Jurkat, Clone E6-1 (cell line): Measurements from ENCODE around the gene NKD1.

Source experiments
- DNase-seq: peaks from one replicate; pipeline ENCODE4 v3.0.0-alpha.2; 2011; ENCODE audit warnings: low read depth, low spot score
- H3K4me3 ChIP-seq: 2 replicates; pipeline ENCODE4 v1.5.1; 2011; ENCODE audit warnings: mild to moderate bottlenecking, low read length, control low read depth, moderate library complexity

NKD1 gene

DNA sequence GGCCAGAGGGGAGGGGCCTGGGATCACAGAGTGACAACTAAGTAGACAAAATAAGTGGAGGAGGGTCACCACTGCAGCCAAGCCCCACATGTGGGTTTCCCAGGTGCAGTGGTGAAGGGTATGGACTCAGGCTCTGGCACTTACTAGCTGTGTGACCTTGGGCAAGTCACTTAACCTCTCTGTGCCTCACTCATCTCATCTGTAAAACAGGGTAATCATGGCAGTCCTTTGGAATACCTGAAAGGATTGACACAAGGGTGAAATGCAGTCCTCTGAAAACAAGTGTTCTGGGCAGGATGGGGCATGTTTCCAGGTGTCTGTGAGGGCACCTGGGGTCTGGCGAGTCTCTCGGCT, 55.8 kb downstream of the NKD1 start:
- no peak for DNase-seq
- H3K4me3 ChIP-seq: no peak overlapping the region

DNA sequence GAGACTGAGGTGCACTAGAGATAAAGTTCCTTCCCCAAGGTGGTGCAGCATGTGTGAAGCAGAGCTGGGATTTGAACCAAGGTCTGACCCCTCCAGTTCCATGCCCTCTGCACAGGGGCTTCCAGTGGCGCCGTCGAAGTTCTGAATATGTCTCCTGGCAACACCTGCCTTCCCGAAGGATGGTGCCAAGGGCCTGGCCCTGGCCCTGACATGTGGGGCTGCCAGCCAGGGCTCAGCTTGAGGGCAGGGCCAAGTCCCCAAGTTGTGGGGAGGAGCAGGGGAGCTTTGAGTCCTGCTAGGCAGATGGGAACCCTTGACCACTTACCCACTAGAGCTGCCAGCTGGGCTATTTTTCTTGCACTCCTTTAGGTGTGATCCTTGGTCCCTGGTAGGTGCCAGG, 56.4 kb downstream of the NKD1 start:
- DNase-seq: no peak
- no peak overlapping the region for H3K4me3 ChIP-seq

DNA sequence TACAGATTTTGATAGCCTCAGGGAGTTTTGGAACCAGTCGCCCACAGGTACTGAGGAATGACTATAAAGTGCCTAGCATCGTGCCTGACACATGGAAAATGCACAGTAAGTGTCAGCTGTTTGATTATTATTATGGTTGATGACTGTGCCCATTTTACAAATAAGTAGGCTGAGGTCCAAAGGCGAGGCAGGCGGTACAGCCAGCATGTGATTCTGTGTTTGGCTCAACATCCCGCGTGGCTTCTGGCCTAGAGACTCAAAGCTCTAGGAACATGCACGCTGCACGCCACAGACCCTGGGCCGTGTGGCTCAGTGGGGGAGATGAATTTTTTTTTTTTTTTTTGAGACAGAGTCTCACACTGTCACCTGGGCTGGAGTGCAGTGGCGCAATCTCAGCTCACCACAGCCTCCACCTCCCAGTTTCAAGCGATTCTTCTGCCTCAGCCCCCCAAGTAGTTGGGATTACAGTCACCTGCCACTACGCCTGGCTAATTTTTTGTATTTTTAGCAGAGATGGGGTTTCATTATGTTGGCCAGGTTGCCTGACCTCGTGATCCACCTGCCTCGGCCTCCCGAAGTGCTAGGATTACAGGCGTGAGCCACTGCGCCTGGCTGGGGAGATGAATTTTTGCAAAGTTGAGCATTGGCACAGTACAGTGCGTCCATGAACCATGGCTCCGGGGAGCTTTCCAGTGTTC, 57.7 kb downstream of the NKD1 start:
- no peak for DNase-seq
- no peak overlapping the region for H3K4me3 ChIP-seq

DNA sequence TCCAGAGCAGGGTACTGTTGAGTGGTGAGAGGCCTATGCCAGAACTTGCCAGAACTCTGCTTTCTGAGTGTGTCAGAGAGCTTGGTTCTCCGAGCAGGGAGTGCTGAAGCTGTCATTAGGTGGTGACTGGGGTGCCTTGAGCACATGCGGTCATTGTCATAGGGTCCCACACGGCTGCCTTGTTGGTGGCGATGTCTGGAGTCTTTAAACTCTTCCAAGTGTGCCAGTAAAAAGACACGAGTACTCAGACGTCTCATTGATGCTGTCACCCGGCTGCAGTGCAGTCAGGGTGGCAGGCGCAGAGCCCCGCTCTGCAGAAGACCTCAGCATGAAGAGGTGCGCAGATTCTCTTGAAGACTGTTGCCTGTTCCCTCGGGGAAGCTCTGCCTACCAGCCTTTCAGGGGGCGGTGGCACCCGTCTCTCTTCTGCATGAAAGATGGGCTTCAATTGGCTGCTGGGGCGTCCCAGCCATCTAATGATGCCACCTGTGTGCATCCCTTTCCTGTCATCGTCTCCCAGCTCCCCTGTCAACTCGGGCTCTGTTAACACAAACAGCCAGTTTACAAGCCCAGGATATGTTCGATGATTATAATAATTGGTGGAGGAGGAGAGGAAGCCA, 58.3 kb downstream of the NKD1 start:
- H3K4me3 ChIP-seq: no peak overlapping the region
- DNase-seq: no peak

DNA sequence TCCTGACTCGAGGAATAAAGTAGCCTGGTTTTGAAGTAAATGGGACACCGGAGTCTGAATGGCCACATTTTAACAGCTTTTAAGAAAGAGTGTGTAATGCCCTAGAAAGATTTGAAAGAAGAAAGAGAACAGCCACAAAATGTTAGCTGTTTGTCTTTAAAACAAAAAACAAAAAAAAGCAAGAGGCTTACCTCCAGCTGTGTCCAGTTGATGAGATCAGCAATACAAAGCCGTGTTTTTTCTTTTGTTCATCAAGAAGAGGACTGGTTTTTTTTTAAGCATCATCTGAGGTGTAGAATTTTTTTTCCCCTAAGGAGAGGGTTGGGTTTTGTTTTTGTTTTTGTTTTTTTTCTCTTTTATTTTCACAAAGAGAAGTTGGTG, 58.8 kb downstream of the NKD1 start:
- H3K4me3 ChIP-seq: no peak overlapping the region
- no peak for DNase-seq

DNA sequence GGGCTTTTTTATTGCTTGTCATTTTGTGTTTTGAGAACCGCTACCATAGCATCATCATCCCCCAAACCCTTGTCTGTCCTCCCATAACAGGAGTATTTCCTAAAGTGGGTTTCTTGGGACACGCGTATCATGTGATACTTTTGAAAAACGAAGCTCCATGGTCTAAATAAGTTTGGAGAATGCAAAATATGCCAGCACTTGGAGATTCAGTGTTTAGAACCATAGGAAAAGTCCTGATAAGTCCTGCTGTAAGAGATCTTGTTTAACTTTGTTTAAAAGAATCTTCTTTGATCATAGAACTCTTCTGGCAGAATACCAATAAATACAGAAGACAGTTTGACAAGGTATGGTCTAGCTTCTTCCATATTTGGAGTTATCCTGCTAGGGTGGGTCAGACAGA, 59.3 kb downstream of the NKD1 start:
- no peak overlapping the region for H3K4me3 ChIP-seq
- no peak for DNase-seq

DNA sequence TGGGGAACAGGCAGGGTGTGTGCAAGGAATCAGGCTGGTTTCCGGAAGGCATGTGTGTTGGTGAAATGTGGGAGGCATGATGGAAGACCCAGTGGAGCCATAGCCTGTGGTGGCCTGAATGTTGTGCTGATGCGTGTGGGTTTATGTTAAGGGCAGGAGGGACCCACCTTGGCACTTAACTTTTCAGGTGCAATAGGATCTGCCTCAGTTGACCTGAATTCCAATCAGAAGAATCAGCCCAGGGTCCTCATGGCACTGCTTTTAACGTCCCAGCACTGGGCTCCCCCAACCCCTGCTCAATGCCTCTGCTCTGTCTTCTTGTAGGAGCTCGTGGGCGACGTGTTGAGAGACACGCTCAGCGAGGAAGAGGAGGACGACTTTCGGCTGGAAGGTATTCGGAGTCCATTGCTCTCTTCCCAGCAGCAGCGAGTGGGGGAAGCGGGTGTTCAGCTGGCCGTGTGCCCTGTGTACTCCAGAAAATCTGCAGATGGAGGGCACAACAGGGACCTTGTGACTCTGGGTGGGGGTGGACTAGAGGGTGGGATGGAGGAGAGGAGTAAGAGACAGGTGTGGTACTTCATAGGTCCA, 59.9 kb downstream of the NKD1 start:
- H3K4me3 ChIP-seq: no peak overlapping the region

DNA sequence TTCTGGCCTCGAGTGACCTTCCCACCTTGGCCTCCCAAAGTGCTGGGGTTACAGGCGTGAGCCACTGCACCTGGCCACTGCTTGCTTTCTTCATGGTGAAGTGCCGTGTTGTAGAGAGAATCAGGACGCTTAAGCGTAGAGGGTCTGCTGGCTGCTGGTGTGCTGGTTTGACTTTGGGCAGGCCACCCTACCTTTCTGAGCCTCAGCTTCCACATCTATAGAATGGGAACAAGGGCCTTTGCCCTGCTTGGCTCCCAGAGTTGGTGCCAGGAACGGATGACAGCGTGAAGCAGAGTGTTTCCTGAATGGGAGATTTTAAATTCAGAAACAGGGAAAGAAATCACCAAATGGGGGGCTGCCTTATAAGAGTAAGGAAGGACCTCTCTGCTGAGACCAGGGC, 60.9 kb downstream of the NKD1 start:
- no peak for DNase-seq

More for the DNA sequence above, 59.9 kb downstream of the NKD1 start:
- DNase-seq: no peak

DNA sequence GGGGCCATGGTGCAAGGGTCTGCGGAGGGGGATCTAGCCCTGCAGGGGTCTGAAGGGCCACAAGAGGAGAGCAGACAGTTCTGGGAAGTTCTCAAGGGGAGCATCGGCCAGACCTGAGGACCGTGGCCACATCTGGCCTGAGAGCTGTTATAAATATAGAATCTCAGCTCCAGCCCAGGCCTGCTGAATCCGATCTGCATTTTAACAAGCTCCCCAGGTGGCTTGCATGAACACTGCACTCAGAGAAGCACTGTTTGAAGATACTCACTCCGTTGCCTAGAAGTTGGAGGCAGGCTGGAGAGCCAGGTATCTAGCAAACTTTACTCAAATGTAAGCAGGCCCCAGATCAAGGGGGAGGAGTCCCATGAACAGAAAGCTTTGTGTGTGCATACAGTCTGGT, 61.3 kb downstream of the NKD1 start:
- H3K4me3 ChIP-seq: no peak overlapping the region
- no peak for DNase-seq

More for the DNA sequence above, 60.9 kb downstream of the NKD1 start:
- H3K4me3 ChIP-seq: no peak overlapping the region

DNA sequence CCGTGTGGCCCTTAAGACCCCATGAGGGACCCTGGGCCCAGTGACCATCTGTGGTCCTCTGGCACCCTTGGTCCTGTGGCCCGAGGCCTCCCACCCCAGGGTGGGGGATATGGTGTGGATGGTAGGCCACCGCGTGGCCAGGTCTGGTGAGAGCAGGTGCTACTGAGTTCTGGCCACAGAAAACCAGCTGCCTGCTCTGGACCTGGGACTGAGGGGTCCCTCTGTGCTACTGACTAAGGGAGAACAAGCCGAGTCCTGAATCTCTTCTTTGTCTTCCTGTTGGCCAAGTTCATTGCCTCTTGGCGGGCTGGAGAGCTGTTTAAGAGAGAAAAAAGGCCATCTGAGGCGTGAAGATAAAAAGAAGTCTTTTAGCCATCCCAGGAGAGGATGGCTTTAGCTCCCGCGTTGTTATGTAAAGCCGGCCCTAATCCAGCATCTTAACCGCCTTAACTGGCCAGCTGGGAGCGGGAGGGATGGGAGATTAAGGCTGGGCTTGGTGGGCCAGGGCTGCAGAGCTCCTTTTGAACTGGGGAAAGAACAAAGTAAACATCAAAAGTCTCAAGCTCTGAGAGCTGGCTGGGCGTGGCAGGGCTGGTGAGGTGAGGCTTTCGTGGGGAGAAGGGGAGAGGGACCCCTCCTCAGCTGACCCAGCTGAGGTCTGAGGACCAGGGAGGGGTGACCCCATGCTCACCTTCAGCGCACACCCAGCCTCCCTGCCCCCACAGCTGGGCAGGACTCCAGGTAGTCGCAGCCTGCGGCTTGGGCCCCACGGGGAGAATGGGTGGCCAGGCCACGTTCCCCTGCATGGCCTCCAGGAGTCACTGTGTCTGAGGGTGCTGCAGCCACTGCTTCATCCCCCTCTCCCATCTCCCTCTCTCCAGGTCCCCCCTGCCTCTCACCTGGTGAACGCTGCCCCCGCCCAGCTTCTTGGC, 62.4 kb downstream of the NKD1 start:
- H3K4me3 ChIP-seq: no peak overlapping the region
- no peak for DNase-seq

DNA sequence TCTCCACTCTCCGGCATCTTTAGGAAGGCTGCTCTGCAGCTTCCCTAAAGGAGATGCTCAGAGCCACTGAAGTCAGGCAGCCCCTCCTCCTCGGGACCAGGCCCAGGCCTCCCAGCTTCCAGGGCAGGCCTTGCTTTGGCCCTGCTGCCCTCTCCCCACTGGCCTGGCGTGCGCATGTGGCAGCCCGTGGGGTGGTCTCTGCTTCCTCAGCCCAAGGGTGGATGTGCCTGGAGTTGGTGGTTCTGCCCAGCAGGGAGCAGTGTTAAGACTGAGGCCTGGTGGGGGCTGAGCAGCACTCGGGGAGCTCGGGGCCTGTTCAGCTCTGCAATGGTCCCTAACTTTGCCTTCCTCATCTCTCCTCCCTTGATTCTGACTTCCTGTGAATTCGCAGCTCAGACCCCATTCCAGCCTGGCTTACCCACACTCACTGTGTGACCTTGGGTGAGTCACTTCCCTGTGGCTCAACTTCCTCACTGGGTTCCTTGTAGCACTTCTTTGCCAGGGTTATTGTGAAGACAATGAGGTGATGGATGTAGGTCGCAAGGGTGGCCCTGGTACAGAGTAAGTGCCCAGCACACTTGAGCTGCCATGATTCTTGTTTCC, 63.2 kb downstream of the NKD1 start:
- DNase-seq: no peak
- no peak overlapping the region for H3K4me3 ChIP-seq

DNA sequence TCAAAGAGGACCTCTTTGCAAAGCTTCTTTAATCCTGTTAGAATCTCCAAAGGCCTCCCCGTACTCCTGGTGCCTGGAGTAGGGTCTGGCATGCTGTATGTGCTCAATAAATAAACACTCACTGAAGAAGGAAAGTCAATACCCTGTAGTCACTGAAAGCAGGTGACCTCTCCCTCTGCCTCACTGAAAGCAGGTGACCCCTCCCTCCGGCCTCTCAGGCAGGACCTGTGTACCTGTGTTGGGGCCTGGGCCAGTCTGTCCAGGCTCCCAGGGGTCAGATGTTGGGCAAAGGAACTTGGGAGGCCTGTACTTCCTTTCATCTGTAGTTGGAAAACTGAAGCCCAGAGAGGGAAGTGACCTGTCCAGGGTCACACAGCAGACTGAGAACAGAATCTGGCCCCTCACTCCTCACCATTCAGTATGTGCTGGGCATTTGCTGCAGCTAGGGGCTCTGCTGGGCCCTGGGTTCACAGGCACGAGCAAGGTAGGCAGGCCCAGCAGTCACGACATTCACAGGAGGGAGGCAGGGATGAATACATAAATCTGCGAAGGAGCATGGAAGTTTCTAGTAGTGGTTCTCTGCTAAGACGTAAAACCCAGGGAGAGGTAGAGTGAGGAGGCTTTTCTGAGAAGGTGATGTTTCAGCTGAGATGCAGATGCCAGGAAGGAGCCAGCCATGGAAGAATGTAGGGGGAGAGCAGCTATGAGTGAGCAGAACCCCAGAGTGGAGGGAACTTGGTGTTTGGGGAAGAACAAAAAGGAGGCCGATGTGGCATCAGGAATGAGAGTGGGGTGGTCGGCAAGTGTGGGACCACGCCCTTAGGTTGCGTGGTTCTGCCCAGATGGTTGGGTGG, 64.0 kb downstream of the NKD1 start:
- DNase-seq: no peak
- no peak overlapping the region for H3K4me3 ChIP-seq

DNA sequence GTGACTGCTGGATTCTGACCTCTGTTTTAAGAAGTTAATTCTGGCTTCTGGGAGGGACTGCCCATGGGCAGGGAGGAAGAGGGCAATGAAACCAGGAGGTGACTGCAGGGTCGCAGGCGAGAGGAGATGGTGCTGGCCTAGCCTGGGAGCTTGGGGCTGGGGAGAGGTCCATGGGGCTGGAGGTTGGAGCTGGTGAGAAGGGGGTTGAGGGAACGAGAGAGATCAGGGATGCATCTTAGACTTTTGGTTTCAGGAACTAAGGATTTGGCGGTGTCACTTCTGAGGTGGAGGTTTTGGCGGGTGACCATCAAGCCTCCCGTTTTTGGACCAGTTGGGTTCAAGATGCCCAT, 64.6 kb downstream of the NKD1 start:
- H3K4me3 ChIP-seq: no peak overlapping the region
- DNase-seq: no peak

DNA sequence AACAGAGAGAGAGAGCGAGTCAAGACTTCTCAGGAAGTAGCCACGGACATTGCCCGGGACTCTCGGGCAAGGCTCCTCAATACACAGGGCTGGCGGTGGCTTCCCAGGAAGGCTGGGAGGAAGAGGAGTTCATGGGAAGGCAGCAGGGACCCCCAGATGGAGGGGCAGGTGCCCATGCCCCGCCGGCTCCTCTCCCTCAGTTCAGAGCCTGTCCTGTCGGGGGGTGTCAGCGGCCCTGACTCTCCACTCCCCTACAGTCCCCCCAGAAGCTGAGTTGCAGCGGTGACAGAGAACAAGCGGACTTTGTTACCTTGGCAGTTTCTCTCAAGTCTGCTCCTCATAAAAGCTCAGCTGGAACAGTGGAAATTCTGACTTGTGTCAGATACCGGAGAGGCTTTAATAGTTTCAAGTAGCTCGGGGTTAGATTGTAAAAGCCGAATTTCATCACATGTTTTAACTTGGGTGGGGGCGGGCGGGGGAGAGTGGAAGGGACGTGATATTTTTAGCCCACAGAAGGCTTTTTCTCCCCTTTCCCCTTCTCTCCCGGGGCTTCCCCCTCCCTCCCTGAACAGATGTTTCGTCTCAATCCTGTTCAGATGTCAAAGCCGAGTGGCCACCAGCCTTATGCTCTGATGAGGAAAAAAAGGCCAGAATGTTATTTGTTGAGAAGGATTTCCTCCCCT, 65.2 kb downstream of the NKD1 start:
- H3K4me3 ChIP-seq: no peak overlapping the region
- DNase-seq: no peak

DNA sequence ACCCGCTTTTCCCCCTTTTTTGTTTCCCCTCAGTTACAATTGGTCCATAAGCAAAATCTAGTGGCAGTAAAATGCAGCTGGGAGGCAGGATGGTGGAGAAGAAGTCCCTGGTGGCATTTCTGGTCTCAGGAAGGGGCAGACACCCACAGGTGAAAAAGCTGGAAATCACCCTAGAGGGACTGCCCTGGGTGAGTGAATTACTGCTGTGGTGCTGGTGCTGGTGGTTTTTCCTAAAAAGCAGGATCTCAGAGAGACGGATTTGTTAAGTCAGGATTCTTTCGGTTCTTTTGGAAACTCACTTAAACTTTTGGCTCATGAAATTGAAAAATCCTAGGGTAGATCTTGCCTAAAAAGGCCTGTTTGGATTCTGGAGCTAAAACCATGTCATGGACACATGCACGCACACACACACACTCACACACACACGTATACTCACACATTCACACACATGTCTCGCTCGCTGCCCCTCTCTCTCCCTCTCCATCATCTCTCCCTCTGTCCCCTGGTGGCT, 65.8 kb downstream of the NKD1 start:
- H3K4me3 ChIP-seq: no peak overlapping the region
- DNase-seq: no peak

DNA sequence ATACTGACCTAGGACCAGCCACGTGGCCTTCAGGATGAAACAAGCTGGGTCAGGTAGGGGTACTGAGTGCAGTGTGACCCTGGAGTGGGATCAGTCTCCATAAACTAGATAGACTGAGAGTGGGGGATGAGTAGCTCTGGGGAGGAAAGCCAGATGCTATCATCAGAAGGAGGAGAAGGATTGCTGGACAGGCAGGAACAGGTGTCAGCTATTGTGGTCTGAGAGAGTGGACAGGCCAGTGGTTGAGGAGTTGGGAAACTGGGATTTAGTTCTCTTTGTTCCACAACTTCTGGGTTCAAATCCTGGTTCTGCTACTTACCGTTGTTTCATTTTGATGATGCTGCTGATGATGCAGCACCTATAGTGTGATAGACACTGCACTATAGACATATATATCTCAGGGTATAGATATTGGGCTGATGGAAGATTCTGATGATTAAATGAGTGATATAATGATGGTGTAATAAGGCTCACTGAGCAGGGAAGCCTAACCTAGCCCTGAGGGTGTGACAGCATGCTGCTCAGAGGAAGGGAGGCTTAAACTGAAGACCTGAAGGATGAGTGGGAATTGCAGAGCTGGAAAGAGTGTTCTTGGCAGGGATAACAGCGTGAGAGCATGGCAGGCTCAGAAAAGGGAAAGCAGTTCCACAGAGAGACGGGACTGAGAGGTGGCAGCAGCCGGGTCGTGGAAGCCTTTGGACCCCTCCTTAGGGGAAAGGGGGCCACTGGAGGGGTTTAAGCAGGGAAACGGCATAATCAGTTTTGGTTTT, 66.9 kb downstream of the NKD1 start:
- no peak overlapping the region for H3K4me3 ChIP-seq
- no peak for DNase-seq

DNA sequence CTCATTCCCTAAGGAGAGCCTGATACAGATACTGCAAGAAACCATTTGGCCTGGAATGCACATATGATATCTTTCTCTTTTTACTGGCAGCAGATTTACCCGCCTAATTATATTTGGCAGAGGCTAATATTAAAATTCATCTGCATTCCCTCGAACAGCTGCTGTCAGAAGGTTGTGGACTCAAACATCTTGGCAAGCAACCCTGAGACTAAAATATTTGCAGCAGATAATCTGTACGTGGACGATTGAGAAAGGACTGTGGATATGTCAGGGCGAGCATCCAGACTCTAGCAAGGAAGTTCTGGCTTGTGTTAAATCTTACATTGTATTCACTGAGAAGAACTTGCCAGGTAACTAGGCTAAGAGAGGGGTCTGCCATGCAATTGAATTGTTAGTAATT, 67.7 kb downstream of the NKD1 start:
- no peak for DNase-seq

More for the DNA sequence above, 67.7 kb downstream of the NKD1 start:
- no peak overlapping the region for H3K4me3 ChIP-seq
